Stimulated activated naive CD4-positive, alpha-beta T cell treated with Interleukin-2 at 50 U/mL for 16 hours (primary cell): ENCODE data around the gene SPEM3.
"Not testable (repeated sequence)": the region's sequence is repeated elsewhere in the genome, so short reads cannot be mapped to it uniquely, and the experiment has no call there.

Source experiments
- DNase-seq: peaks from one replicate; lab custom pipeline; 2025; lab: John Stamatoyannopoulos, UW

The SPEM3 gene

DNA sequence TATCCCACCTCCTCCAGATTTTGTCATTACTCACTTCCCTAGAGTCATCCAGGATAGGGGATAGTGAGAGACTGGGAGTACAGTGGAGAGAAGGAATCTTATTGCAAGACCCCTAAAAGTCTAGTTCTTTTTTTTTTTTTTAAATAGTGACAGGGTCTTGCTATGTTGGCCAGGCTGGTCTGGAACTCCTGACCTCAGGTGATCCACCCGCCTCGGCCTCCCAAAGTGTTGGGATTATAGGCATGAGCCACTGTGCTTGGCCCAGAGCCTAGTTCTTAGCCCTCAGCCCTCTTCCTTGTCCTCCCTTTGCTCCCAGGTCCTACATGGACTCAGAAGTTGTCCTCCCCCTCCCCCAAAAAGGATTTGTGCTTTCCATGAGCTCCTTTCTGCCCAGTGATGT is 13.5 kb downstream of the SPEM3 start:
- no peak for DNase-seq

DNA sequence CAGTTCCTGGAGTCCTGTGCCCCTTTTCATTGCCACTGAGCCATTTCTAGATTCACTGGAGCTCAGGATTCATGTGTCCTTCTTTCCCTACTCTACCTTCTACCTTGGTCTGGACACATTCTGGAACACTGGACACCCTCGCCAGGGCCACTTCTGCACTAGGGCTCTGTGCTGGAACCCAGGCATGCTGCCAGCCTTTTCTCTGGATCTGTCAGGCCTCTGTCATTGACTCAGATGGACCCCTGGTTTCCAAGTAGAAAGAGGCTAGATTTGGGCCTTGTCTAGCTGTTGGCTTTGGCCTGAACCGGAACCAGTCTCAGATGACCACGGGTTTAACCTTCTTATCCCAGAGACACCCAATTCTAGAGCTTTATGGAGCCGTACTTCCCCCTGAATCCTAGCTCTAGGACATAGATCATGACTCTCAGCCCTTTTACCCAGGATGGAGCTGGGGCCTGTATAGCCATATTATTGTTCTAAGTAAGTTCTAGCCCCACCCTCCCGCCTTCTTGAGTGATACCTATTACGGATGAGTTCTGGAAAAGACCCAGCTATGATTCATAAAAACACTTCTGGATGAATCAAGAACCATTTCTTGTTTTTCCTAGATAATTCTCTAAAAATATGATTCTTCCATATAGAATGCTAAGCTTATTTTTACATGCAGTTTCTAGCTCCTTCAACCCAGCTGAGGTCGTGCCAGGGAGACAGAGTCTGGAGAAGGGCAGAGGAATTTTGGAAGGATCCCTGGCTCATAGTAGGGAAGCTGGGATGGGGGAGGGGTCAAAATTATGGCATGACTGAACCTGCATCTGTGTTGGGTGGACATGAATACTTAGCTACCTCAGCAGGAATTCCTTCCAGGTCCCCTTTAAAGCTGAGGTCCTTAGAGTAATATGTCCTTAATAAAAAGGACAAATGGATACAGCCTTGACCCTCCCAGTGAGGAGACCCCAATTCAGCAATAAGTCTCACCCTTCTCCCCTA is 15.1 kb downstream of the SPEM3 start:
- DNase-seq = no peak

DNA sequence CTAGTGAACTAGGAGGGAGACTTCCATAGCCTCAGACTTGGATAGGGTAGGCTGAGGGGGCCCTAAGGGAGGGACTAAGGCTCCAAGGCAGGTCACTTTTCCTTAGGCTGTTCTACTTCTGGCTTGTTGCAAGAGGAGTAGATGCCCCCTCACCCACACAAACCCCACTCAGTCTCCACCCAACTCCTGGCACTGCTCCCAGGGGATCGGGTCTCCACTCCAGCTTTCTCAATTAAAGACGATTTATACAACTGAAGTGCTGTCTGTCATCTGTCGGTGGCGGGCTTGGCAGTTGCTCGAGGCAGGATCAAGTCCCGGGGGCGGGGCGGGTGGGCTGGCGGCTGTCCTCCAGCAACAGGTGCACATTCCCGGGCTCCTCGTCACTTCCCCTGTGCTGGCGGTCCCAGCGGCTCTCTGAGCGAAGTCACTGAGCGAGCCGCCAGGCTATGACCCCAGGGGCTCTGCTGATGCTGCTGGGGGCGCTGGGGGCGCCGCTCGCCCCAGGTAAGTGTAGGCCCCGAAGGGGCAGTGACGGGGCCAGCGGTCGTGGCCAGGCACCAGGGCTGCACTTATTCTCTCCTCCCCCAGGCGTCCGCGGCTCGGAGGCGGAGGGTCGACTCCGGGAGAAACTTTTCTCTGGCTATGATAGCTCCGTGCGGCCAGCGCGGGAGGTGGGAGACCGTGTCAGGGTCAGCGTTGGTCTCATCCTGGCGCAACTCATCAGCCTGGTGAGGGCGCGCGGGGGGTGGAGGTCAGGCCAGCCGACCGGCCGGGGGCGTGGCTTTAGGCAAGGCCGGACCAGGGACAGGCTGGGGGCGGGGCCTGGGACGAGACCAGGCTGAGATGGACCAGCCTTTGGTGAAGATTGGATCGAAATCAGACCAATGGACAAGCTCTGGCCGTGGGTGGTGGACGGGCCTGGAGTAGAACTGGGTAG is 16.3 kb downstream of the SPEM3 start, which contains the start of gene CHRNB1:
CHRNB1 (plus strand) TSS at position 380 of the 937 bp plus-strand sequence; CDS start at position 447, 67 bp downstream.
- DNase-seq = no peak

GRCh38 chr17:7445619-7445968 is 16.9 kb downstream of the SPEM3 start:
- no peak for DNase-seq

- no peak for DNase-seq
These were observed 19.8 kb downstream of the SPEM3 start for GRCh38 chr17:7448461-7448860.

DNA sequence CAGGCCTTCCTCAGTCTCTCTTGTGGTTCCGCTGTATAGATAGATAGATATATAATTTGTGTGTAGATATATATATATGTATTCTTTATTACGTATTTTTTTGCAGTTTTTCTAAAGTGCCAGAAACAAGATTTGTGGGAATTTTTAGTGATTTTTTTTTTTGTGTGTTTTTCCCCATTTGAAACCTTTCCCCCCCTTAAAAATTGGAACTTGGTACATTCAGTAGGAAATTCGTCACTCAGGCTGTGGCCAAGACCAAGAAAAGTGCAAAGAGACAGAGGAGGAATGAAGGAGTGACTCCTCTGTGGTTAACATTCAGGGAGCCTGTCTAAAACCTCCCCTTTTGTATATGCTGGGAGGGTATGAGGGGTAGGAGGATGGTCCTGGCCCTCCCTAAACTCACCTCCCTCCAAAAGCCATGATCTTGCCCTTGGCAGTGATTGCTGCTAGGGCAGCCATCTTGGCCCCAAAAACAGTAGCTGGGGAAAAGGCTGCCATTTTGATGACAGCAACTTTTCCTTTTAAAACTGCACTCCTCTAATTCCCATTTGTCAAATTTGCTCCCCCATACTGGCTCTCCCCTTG is 31.4 kb downstream of the SPEM3 start:
- DNase-seq = no peak

DNA sequence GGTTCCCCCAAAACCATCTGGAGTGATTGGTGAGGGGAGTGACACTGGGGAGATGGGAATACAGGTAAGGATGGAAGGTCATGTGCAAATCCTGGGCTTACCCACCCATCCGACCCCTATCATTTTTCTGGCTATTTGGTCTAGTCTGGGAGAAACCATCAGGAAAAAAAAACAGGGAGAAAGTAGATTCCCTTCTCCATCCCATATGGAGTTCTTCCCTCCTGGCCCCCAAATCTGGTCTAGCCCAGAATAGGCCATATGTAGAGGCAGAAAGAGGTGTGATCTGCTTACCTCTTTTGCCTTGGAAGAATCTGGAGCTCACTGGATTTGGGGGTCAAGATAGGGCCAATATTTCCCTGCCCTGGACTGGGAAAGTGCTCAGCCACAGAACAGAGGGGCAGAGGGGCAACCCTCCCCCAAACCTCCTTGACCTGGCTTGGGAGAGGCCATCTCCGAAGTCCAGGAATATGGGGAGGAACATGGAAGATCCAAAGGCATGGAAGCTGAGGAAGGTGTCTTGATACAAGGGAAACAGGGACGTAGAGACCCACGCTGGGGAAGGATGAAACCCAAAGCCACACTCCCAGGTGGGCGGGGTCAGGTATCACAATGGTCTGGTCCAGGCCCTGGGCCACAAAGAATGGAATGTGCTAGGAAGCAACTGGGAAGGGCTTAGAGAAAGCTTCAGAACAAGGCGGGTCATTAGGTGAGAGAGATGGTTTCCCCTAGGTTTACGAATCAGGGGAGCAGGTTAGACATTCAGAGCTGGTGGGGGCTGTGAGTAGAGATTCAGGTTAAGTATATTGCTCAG is 32.4 kb downstream of the SPEM3 start:
- DNase-seq = no peak

DNA sequence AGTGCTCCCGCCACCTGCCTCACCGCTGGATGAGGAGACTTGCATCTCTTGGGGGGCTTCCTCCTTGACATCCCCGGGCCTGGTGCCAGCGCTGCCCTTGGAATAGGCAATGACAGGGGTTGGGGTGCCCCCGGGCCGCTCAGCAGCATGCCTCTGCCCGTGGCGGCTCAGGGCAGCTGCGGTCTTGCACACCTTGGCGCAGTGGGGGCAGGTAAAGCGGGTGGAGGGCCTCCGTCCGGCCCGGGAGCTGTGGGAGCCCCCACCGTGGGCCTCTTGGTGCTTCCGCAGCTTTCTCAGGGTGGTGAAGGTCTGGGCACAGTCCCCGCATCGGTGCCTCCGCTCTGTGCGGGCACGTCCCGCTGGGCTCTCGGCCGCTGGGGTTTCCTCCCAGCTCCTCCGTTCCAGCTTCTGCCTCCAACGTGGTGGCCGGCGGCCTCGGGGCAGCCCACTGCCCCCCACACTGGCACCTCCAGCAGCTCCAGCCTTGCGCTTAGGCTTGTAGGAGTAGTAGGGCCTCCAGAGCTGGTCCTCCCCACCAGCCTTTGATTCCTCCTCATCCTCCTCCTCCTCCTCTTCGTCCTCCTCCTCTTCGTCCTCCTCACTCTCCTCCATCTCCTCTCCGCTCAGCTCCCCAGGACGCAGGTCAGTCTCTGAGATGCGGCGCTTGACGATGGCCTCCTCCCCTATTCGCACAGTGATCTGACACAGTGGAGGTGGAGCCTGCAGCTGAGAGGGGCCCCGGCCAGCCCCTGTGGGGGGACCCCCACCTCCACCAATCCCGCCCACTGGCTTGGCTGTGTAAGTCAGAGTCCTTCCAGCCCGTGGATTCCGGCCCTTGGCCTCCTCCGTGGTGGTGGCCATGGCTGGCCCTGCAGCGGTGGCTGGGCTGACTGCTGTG is 34.1 kb downstream of the SPEM3 start:
- DNase-seq = no peak

GRCh38 chr17:7463372-7463846 is 34.8 kb downstream of the SPEM3 start:
- DNase-seq = no peak

DNA sequence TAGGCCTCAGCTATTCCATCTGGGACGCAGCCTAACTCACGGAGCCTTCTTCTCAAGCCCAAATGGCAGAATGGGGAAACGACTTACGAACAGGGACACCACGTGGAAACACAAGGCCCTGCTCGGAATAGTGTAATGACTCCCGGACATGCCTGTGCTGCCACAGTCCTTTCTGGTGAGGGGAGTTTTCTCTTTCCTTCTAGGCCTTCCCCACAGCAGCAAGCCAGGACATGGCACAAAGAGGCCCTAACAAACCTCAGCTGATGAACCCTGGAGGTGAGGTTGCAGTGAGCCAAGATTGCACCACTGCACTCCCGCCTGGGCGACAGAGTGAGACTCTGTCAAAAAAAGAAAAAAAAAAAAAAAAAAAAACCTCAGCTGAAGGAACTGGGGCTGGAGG is 35.4 kb downstream of the SPEM3 start:
- no peak for DNase-seq

DNA sequence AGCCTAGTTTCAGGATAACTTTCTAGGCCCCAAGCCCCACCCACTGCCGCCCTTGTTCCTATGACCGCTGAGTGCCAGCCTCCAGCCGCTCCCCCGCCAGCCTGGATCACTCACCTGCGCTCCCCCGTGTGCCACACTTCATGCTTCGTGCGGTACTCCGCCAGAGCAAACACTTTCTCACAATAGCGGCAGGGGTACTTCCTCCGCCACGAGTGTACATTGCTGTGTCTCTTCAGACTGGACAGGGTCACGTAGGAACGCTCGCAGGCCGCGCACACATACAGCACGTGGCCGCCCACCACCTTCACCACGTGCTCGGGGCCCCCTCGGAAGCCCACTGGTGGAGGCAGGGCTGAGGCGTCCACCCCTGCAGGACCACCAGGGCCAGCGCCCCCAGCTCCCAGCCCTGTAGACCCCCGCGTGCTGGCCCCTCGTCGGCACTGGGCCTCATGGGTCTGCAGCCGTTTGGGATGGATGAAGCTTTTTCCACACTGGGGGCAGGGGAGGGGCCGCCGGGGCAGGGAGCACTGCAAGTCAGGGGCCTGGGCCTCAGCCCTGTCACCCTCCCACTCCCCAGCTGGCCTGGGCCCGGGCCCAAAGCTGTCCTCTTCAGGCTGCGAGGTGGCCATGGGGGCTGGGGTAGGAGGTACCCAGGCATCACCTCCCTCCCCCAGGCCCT is 37.1 kb downstream of the SPEM3 start:
- no peak for DNase-seq

- DNase-seq = no peak
These were observed 37.6 kb downstream of the SPEM3 start for GRCh38 chr17:7466318-7466638.

DNA sequence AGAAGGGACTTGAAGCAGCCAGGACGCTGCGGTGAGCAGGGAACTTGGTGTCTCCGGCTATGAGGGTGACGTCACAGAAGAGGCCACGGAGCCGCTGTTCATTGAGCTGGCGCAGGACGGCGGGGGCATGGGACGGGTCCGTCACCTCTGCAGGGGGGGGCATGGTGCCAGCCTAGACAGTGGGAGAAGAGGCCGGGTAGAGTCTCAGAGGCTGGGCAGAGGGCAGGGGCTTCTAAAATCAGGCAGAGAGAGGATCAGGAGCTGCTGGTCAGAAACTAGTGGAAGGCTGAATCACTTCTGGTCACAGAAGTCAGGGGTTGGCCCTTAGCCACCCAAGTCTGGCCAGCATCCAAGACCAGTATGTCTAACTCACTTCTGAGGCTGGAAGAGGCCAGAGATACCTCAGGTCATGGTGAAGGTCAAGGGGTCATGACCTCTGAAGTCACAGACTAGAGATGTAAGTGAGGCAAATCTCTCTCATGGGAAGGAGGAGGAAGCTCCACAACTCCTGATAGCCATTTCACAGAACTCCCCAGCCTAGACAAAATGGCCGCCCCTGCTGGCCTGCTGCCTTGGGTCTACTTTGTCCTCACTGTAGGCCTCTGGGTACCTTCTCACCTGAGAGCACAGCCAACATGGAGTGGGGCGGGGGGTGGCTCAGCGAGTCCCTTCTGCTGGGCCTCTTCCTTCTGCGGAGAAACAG is 38.1 kb downstream of the SPEM3 start:
- no peak for DNase-seq

DNA sequence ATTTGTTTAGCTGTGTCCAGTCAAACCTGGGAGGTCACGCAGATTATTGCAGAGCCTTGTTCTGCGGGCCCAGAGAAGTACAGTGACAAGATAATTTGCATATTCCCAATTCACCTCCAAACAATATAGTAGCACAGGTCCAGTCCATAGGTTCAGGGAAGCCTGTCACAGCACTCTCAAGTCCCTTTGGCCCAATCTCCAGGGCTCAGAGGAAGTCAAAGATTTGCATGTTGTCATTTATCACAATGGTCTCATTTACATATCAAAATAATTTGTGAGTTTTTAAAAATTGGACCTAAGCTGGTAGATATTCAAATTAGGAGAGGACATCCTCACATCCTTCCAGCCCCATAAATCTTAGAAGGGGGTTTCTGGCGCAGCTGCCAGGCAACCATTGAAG is 38.8 kb downstream of the SPEM3 start:
- DNase-seq = no peak

DNA sequence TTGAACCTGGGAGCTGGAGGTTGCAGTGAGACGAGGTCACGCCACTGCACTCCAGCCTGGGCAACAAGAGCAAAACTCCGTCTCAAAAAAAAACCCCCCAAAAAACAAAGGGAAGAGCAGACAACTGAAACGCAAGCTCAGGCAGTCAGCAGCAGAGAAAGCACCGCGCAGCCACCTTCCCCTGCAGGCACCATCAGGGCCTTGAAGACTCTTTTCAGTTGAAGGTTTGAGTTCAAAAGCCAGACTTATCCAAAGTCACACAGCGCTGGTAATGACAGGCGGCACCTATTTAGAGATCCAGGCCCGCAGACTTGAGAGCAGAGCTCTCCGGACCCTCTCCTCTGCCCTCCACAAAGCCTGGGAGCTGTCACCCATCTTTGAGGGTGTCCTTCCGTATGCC is 39.6 kb downstream of the SPEM3 start:
- DNase-seq = no peak

DNA sequence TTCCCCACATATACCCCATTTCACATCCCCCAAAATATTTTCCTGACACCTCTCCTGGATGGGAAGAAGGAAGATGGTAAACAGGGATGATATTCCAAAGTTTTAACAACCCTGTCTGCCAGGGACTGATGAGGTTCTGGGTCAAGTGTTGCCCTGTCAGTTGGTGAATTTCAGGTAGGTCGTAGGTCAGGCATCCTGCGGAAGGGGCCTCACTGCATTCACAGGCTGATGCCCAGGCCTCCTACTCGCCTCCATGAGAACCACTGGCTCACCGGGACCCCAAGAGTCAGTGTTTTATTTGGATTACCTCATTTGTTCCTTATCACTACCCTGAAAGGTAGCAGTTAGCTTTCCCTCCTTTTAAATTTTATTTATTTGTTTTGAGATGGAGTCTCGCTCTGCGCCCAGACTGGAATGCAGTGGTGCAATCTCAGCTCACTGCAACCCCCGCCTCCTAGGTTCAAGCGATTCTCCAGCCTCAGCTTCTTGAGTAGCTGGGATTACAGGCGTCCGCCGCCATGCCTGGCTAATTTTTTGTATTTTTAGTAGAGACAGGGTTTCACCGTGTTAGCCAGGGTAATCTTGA is 40.2 kb downstream of the SPEM3 start:
- DNase-seq = no peak

- DNase-seq = not testable (repeated sequence)
These were observed 41.2 kb downstream of the SPEM3 start for GRCh38 chr17:7469843-7470242.

GRCh38 chr17:7470457-7470973 is 41.9 kb downstream of the SPEM3 start:
- not testable (repeated sequence) for DNase-seq

DNA sequence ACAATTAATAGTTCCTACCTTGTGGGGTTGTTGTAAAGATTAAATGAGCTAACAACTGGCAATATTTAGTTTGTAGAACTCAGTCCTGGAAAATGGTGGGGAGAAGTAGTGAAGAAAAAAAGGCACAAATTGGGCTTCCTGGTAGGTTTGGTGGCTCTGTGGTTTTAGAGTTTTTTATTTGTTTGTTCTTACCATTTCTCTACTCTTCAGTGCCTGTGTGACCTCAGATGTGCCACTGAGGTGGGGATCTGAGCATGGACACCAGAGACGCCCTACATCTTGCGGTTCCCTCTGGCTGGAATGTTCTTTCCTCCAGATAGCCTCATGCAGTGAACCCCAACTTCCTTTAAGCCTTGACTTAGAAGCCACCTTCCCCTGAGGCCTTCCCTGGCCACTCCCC is 43.1 kb downstream of the SPEM3 start:
- no peak for DNase-seq
